Ishikawa (cell line): ENCODE results near the gene PRKCD.

Experiments
- CEBPB ChIP-seq: IDR thresholded peaks from 2 replicates; pipeline ENCODE4 v1.6.1; 2012
- CREB1 ChIP-seq: IDR thresholded peaks from 2 replicates; pipeline ENCODE4 v1.6.1; 2012; ENCODE audit warnings: low read depth
- EGR1 ChIP-seq: IDR thresholded peaks from 2 replicates; pipeline ENCODE4 v1.6.1; 2012
- EP300 ChIP-seq: IDR thresholded peaks from 2 replicates; pipeline ENCODE4 v1.6.1; 2012; ENCODE audit warnings: borderline replicate concordance
- FOXM1 ChIP-seq: IDR thresholded peaks from 2 replicates; pipeline ENCODE4 v1.6.1; 2012; ENCODE audit warnings: low read depth, borderline replicate concordance
- MAX ChIP-seq: IDR thresholded peaks from 2 replicates; pipeline ENCODE4 v1.6.1; 2012
- NFIC ChIP-seq: IDR thresholded peaks from 2 replicates; pipeline ENCODE4 v1.6.1; 2012
- RAD21 ChIP-seq: IDR thresholded peaks from 2 replicates; pipeline ENCODE4 v1.6.1; 2012; ENCODE audit warnings: low read depth
- REST ChIP-seq: IDR thresholded peaks from 2 replicates; pipeline ENCODE4 v1.6.1; 2012; ENCODE audit warnings: low read depth, mild to moderate bottlenecking
- TAF1 ChIP-seq: IDR thresholded peaks from 2 replicates; pipeline ENCODE4 v1.6.1; 2012; ENCODE audit warnings: low read depth, mild to moderate bottlenecking
- TCF12 ChIP-seq: IDR thresholded peaks from 2 replicates; pipeline ENCODE4 v1.6.1; 2012; ENCODE audit warnings: low read depth
- TEAD4 ChIP-seq: IDR thresholded peaks from 2 replicates; pipeline ENCODE4 v1.6.1; 2012
- USF1 ChIP-seq: IDR thresholded peaks from 2 replicates; pipeline ENCODE4 v1.6.1; 2012
- YY1 ChIP-seq: IDR thresholded peaks from 2 replicates; pipeline ENCODE4 v1.6.1; 2012; ENCODE audit warnings: low read depth
- ZBTB7A ChIP-seq: IDR thresholded peaks from 2 replicates; pipeline ENCODE4 v1.6.1; 2012; ENCODE audit warnings: low read depth

PRKCD gene

GRCh38 chr3:53189276-53189675 lies 28.3 kb downstream of the PRKCD start:
- TF ChIP-seq CREB1 (no peak), CEBPB (no peak), TEAD4 (no peak), REST (no peak), NFIC (no peak), YY1 (no peak), MAX (no peak), RAD21 (no peak), EGR1 (no peak), TAF1 (no peak), TCF12 (no peak), USF1 (no peak), ZBTB7A (no peak), EP300 (no peak), FOXM1 (no peak)

- TF ChIP-seq TAF1 = no peak
Observed at GRCh38 chr3:53190659-53191058, 29.6 kb downstream of the PRKCD start.

GRCh38 chr3:53191836-53192480 lies 30.9 kb downstream of the PRKCD start:
- TF ChIP-seq USF1 (no peak), TAF1 (no peak), TCF12 (no peak), EGR1 (no peak), EP300 (no peak), RAD21 (no peak)

- no peak for TF ChIP-seq EP300
- no peak for TF ChIP-seq TCF12
- no peak for TF ChIP-seq NFIC
- no peak for TF ChIP-seq TAF1
- no peak for TF ChIP-seq CREB1
- no peak for TF ChIP-seq TEAD4
- TF ChIP-seq RAD21 = no peak
- no peak for TF ChIP-seq YY1
- TF ChIP-seq CEBPB = no peak
- no peak for TF ChIP-seq FOXM1
- no peak for TF ChIP-seq EGR1
- no peak for TF ChIP-seq MAX
- no peak for TF ChIP-seq ZBTB7A
- no peak for TF ChIP-seq USF1
Observed at GRCh38 chr3:53192608-53193007, 31.6 kb downstream of the PRKCD start.

- TF ChIP-seq TEAD4 (no peak), FOXM1 (no peak), CEBPB (no peak), NFIC (no peak), REST (no peak), YY1 (no peak), MAX (peak; percentile 79), EGR1 (no peak), TCF12 (no peak), RAD21 (no peak), CREB1 (no peak), USF1 (no peak), ZBTB7A (0 out of 2 replicates have a peak, but pooled peaks have one; percentile 62), TAF1 (no peak), EP300 (no peak)
Observed at GRCh38 chr3:53193466-53194209, 32.6 kb downstream of the PRKCD start.
